C4-2B (cell line): Measurements from ENCODE around the gene GRK4.
"Not testable (repeated sequence)": the region's sequence is repeated elsewhere in the genome, so short reads cannot be mapped to it uniquely, and the experiment has no call there.

Experiments
- H3K27ac ChIP-seq: fragments of 450-650 bp; 2 replicates; pipeline ENCODE4 v1.5.1; 2017
- CTCF ChIP-seq: fragments of 450-650 bp; conservative IDR thresholded peaks from 2 replicates; pipeline ENCODE4 v1.5.1; 2017; ENCODE audit warnings: mild to moderate bottlenecking
- ZFX ChIP-seq: fragments of 450-650 bp; IDR thresholded peaks from 2 replicates; pipeline ENCODE4 v1.6.1; 2017

GRK4 gene

GRCh38 chr4:2942532-2943363 lies 20.6 kb upstream of the GRK4 start:
- H3K27ac ChIP-seq, result no peak overlapping the region

GRCh38 chr4:2943364-2944090 lies 19.8 kb upstream of the GRK4 start:
- TF ChIP-seq CTCF (no peak), ZFX (no peak)
- H3K27ac ChIP-seq, result no peak overlapping the region

More at GRCh38 chr4:2942532-2943363, 20.6 kb upstream of the GRK4 start:
- TF ChIP-seq CTCF (no peak), ZFX (no peak)

- no peak for TF ChIP-seq ZFX
- TF ChIP-seq CTCF, result no peak
- H3K27ac ChIP-seq, result no peak overlapping the region
Measured at GRCh38 chr4:2944091-2944482, 19.3 kb upstream of the GRK4 start.

GRCh38 chr4:2944586-2945526 lies 18.5 kb upstream of the GRK4 start:
- H3K27ac ChIP-seq, result no peak overlapping the region
- TF ChIP-seq ZFX (no peak), CTCF (no peak)

GRCh38 chr4:2945619-2946604 lies 17.5 kb upstream of the GRK4 start:
- H3K27ac ChIP-seq, result not testable (repeated sequence)

GRCh38 chr4:2946812-2947600 lies 16.4 kb upstream of the GRK4 start:
- no peak overlapping the region for H3K27ac ChIP-seq
- TF ChIP-seq CTCF (no peak), ZFX (no peak)
